Prostate gland (tissue), 2 donors: ENCODE results near the gene NLRP1.

ENCODE experiments used
- CTCF ChIP-seq, 4 experiments: fragments of 200-600 bp in 2 of 4; fragments of 450-650 bp in 2 of 4; sonication (generic) in 2 of 4; IDR thresholded peaks; 1 replicate in 3 of 4; 2 replicates in 1 of 4; pipeline ENCODE4 v1.5.1; 2016 to 2019; ENCODE audit warnings: antibody characterized with exemption in 4 of 4, mild to moderate bottlenecking in 2 of 4, moderate library complexity in 2 of 4
- POLR2A ChIP-seq: fragments of 450-650 bp; IDR thresholded peaks from one replicate; pipeline ENCODE4 v1.6.1; 2016; ENCODE audit warnings: antibody characterized with exemption, mild to moderate bottlenecking

GRCh38 chr17:5502552-5502951, 81.8 kb downstream of the NLRP1 start:
- TF ChIP-seq CTCF (IDR thresholded peaks at IDR 0.05), result no peak
- TF ChIP-seq POLR2A, result no peak
